Fibroblast of mammary gland (primary cell): ENCODE data around the gene PTPRN2.
A peak's percentile ranks its signal among the peaks of the same experiment; 100 is the strongest.

Source experiments
- DNase-seq: peaks from one replicate; pipeline ENCODE4 v3.0.0-alpha.2; 2010; ENCODE audit warnings: low read depth
- H3K4me3 ChIP-seq: 2 replicates; pipeline ENCODE4 v1.5.1; 2011; ENCODE audit warnings: low read depth, mild to moderate bottlenecking, low read length, moderate library complexity; ENCODE audit not compliant: control insufficient read depth
- CTCF ChIP-seq: conservative IDR thresholded peaks from 2 replicates; pipeline ENCODE4 v1.5.1; 2011; ENCODE audit warnings: low read depth, low read length, inconsistent platforms; ENCODE audit not compliant: control insufficient read depth, insufficient read depth

The PTPRN2 gene

GRCh38 chr7:157673573-157673972 is 914.0 kb downstream of the PTPRN2 start:
- no peak overlapping the region for H3K4me3 ChIP-seq
- no peak for TF ChIP-seq CTCF
- no peak for DNase-seq

GRCh38 chr7:157671358-157672255 is 916.0 kb downstream of the PTPRN2 start:
- no peak for TF ChIP-seq CTCF
- no peak for DNase-seq
- no peak overlapping the region for H3K4me3 ChIP-seq

GRCh38 chr7:157670490-157671357 is 916.9 kb downstream of the PTPRN2 start:
- peak; percentile 70 for DNase-seq
- no peak for TF ChIP-seq CTCF
- no peak overlapping the region for H3K4me3 ChIP-seq

- no peak for DNase-seq
- no peak for TF ChIP-seq CTCF
- no peak overlapping the region for H3K4me3 ChIP-seq
Observed at GRCh38 chr7:157669768-157670351, 917.8 kb downstream of the PTPRN2 start.

- no peak for TF ChIP-seq CTCF
- H3K4me3 ChIP-seq: no peak overlapping the region
- no peak for DNase-seq
Observed at GRCh38 chr7:157668884-157669767, 918.5 kb downstream of the PTPRN2 start.
